ENCODE data around the gene OR10A3. TPM values are rescaled to one million over a fixed set of nuclear protein-coding genes. Genes with fewer than 3 reads are reported as not detected.

OR10A3 gene
- not detected in 2 replicates for total RNA-seq

GRCh38 chr11:7941608-7942007 is at the start of gene OR10A3:
TSS of gene OR10A3 (minus strand) at chr11:7941708. CDS start at chr11:7939520, 2,188 bp downstream.

GRCh38 chr11:7986768-7987559 is 45.5 kb upstream of the OR10A3 start, which contains the start of gene EIF3F:
TSS of gene EIF3F (plus strand) at chr11:7987337. CDS start at chr11:7987353, 16 bp downstream.

GRCh38 chr11:7965386-7965785 is 23.9 kb upstream of the OR10A3 start, which contains the start of gene NLRP10:
TSS of gene NLRP10 (minus strand) at chr11:7965447. CDS start at chr11:7963495, 1,952 bp downstream.

GRCh38 chr11:7931168-7931567 is 10.3 kb downstream of the OR10A3 start, which contains the start of gene OR10A6:
TSS of gene OR10A6 (minus strand) at chr11:7931268. CDS start at chr11:7928662, 2,606 bp downstream.

Small RNA genes within 50 kb of the gene (small RNA-seq; reads per million reads assigned to genes)
- gene COX6CP5: not detected
- not detected for gene RNU6-943P

Other genes starting within 250 kb of the OR10A3 start
- not detected in 2 replicates for gene OVCH2, start 235.2 kb downstream of the OR10A3 start, total RNA-seq
- not detected in 2 replicates for gene OR5P2, start 144.8 kb downstream of the OR10A3 start, total RNA-seq
- 0.16 TPM in 1 of 2 replicates, not detected in the other for gene OR5P3, start 110.9 kb downstream of the OR10A3 start, total RNA-seq
- not detected in 2 replicates for gene OR10A6, start 10.4 kb downstream of the OR10A3 start, total RNA-seq
- gene NLRP10, start 23.7 kb upstream of the OR10A3 start, total RNA-seq: 2.3 and 2.9 TPM in 2 replicates
- 386 and 454 TPM in 2 replicates for gene EIF3F, start 45.6 kb upstream of the OR10A3 start, total RNA-seq
- 14.7 and 17.8 TPM in 2 replicates for gene TUB, start 139.5 kb upstream of the OR10A3 start, total RNA-seq
- not detected in 2 replicates for gene RIC3, start 227.3 kb upstream of the OR10A3 start, total RNA-seq